ENCODE data around the gene RAB28. TPM values are rescaled to one million over a fixed set of nuclear protein-coding genes. Genes with fewer than 3 reads are reported as not detected.

RAB28 gene
- total and polyA plus RNA-seq, 9 of the 15 experiments (the other 6 are each of a cell fraction or from before 2014, with no cell fraction given) = 6.7 to 40.4 (median 23.0) TPM

GRCh38 chr4:13484749-13485221 lies 645 bp upstream of the RAB28 start:
- no peaks in the 10 kb centered on the region for H3K36me3 ChIP-seq (ENCODE audit: control insufficient read depth, insufficient read depth, low read length)
- BruUV-seq (replicated peaks) = no TSS peak
- TF ChIP-seq HDAC1 (IDR thresholded peaks at IDR 0.05) = 0 out of 4 replicates have a peak, but pooled peaks of 1 of the 2 experiments have one; percentile 59
- no peak for TF ChIP-seq LCOR (CRISPR knock-in tag; IDR thresholded peaks at IDR 0.05)
- TF ChIP-seq ZBTB1 (CRISPR knock-in tag; IDR thresholded peaks at IDR 0.05; ENCODE audit: borderline replicate concordance, low read depth) = no peak
- TF ChIP-seq USF1 (CRISPR knock-in tag; IDR thresholded peaks at IDR 0.05) = 0 out of 2 replicates have a peak, but pooled peaks have one; percentile 2
- TF ChIP-seq TFE3 (CRISPR knock-in tag; IDR thresholded peaks at IDR 0.05) = no peak
- TF ChIP-seq HDAC2 (IDR thresholded peaks at IDR 0.05) = 0 out of 2 replicates have a peak, but pooled peaks have one; percentile 46
- no peak for TF ChIP-seq ARHGAP35 (IDR thresholded peaks at IDR 0.05; ENCODE audit: partially characterized antibody)
- TF ChIP-seq, protein P1, sequence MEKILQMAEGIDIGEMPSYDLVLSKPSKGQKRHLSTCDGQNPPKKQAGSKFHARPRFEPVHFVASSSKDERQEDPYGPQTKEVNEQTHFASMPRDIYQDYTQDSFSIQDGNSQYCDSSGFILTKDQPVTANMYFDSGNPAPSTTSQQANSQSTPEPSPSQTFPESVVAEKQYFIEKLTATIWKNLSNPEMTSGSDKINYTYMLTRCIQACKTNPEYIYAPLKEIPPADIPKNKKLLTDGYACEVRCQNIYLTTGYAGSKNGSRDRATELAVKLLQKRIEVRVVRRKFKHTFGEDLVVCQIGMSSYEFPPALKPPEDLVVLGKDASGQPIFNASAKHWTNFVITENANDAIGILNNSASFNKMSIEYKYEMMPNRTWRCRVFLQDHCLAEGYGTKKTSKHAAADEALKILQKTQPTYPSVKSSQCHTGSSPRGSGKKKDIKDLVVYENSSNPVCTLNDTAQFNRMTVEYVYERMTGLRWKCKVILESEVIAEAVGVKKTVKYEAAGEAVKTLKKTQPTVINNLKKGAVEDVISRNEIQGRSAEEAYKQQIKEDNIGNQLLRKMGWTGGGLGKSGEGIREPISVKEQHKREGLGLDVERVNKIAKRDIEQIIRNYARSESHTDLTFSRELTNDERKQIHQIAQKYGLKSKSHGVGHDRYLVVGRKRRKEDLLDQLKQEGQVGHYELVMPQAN (IDR thresholded peaks at IDR 0.05; ENCODE audit: borderline replicate concordance) = peak; percentile 63; the same call in 1 of the 2 replicates
- TF ChIP-seq SREBF2 (CRISPR knock-in tag; IDR thresholded peaks at IDR 0.05) = no peak
- TF ChIP-seq ATF1 (CRISPR knock-in tag; IDR thresholded peaks at IDR 0.05) = no peak
- peak; percentile 71 for TF ChIP-seq ATF1 (tag; IDR thresholded peaks at IDR 0.05)
- TF ChIP-seq, protein P2, sequence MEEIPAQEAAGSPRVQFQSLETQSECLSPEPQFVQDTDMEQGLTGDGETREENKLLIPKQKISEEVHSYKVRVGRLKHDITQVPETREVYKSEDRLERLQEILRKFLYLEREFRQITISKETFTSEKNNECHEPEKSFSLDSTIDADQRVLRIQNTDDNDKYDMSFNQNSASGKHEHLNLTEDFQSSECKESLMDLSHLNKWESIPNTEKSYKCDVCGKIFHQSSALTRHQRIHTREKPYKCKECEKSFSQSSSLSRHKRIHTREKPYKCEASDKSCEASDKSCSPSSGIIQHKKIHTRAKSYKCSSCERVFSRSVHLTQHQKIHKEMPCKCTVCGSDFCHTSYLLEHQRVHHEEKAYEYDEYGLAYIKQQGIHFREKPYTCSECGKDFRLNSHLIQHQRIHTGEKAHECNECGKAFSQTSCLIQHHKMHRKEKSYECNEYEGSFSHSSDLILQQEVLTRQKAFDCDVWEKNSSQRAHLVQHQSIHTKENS (CRISPR knock-in tag; IDR thresholded peaks at IDR 0.05) = no peak
- TF ChIP-seq TOE1 (IDR thresholded peaks at IDR 0.05; ENCODE audit: borderline replicate concordance) = no peak
- no peak for TF ChIP-seq TOE1 (CRISPR knock-in tag; IDR thresholded peaks at IDR 0.05; ENCODE audit: borderline replicate concordance, low read depth)
- TF ChIP-seq PHF20 (IDR thresholded peaks at IDR 0.05; ENCODE audit: partially characterized antibody) = peak; percentile 64
- no peak for TF ChIP-seq POU5F1 (IDR thresholded peaks at IDR 0.05; ENCODE audit: borderline replicate concordance, low read depth, low read length, partially characterized antibody)
- TF ChIP-seq CREM (IDR thresholded peaks at IDR 0.05; ENCODE audit: low read depth) = peak; percentile 28; the same call in 1 of the 2 replicates

More at GRCh38 chr4:13484749-13485221, 645 bp upstream of the RAB28 start:
- POLR2A ChIA-PET = no interaction called here
- H3K9ac ChIP-seq (ENCODE audit: insufficient read depth in 1 of 2, low read depth in 2 of 2, low read length in 2 of 2) = peak overlapping the region; percentile 93 to 95
- CTCF ChIA-PET (ENCODE audit: low intra/inter-chr PET ratio) = no interaction called here
- in situ Hi-C loops (cut with MboI) = no loop called here
- peak; percentile 2; the same call in 2 of the 3 replicates for ATAC-seq
- FAIRE-seq = no peak
- peak in 2 of 4 experiments; percentile 9 to 29 for DNase-seq (ENCODE audit: extremely low read depth in 1 of 4, low spot score in 3 of 4)
- peaks cover 0 to 5% of the 10 kb centered on the region in 2 experiments; a peak in 4 of 5 replicates for H3K4me1 ChIP-seq (replicated peaks in 1 of 2; ENCODE audit: control insufficient read depth in 2 of 2, insufficient read depth in 2 of 2, low read length in 2 of 2)
- no peaks in the 10 kb centered on the region for H3K9me3 ChIP-seq (replicated peaks; ENCODE audit: control insufficient read depth, insufficient read depth, low read depth, low read length)
- H2AFZ ChIP-seq (ENCODE audit: low read depth, low read length) = peak overlapping the region; percentile 100
- no peaks in the 10 kb centered on the region for H3K27me3 ChIP-seq (ENCODE audit: control insufficient read depth in 2 of 2, insufficient read depth in 2 of 2, low read length in 2 of 2)
- H3K4me3 ChIP-seq = peak overlapping the region; percentile 91
- peak overlapping the region; percentile 99; the same call in 1 of the 3 replicates for H3K27ac ChIP-seq (ENCODE audit: extremely low read depth, low read depth, low read length)
- H3K9me1 ChIP-seq (ENCODE audit: control insufficient read depth, insufficient read depth, low read length) = no peaks in the 10 kb centered on the region
- intact Hi-C loops (cut with micrococcal nuclease) = loop anchor here (5.0 kb wide), 2 partner anchors 63 to 117 kb away; no protein-coding TSS in a partner anchor
- WGBS (ENCODE audit: insufficient coverage, low coverage, missing lambda C conversion rate) = under 1% methylated on average over 22 of the region's 23 CpGs
- H3K4me2 ChIP-seq (ENCODE audit: insufficient read depth, low read length) = peak overlapping the region; percentile 81
- H4K20me1 ChIP-seq (replicated peaks; ENCODE audit: control insufficient read depth, insufficient read depth, low read length) = no peaks in the 10 kb centered on the region; the same call in 1 of the 2 replicates
- peaks cover 43% of the 10 kb centered on the region for H3K79me2 ChIP-seq (ENCODE audit: control insufficient read depth, insufficient read depth, low read length)
